Measurements from ENCODE around the gene CMIP.

GRCh38 chr16:81700071-81700779 is 255.6 kb downstream of the CMIP start:
- TF ChIP-seq, protein P1, sequence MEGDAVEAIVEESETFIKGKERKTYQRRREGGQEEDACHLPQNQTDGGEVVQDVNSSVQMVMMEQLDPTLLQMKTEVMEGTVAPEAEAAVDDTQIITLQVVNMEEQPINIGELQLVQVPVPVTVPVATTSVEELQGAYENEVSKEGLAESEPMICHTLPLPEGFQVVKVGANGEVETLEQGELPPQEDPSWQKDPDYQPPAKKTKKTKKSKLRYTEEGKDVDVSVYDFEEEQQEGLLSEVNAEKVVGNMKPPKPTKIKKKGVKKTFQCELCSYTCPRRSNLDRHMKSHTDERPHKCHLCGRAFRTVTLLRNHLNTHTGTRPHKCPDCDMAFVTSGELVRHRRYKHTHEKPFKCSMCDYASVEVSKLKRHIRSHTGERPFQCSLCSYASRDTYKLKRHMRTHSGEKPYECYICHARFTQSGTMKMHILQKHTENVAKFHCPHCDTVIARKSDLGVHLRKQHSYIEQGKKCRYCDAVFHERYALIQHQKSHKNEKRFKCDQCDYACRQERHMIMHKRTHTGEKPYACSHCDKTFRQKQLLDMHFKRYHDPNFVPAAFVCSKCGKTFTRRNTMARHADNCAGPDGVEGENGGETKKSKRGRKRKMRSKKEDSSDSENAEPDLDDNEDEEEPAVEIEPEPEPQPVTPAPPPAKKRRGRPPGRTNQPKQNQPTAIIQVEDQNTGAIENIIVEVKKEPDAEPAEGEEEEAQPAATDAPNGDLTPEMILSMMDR (IDR thresholded peaks at IDR 0.05): no peak
- TF ChIP-seq POLR2AphosphoS5 (IDR thresholded peaks at IDR 0.05) (no peak), POLR2A (IDR thresholded peaks at IDR 0.05) (no peak)

Measured in sigmoid colon (tissue), 4 donors.